GM12892 (cell line): ENCODE measurements around the gene SNX25.

ENCODE experiments used
- POLR2A ChIP-seq: IDR thresholded peaks from 2 replicates; pipeline ENCODE4 v1.6.1; 2011; ENCODE audit warnings: low read depth, low read length, control low read depth
- POLR2AphosphoS5 ChIP-seq: IDR thresholded peaks from 2 replicates; pipeline ENCODE4 v1.6.1; 2011; ENCODE audit warnings: low read depth, low read length, control low read depth
- TAF1 ChIP-seq: IDR thresholded peaks from 2 replicates; pipeline ENCODE4 v1.6.1; 2011; ENCODE audit warnings: low read depth, mild to moderate bottlenecking, control low read depth, low read length, borderline replicate concordance

DNA sequence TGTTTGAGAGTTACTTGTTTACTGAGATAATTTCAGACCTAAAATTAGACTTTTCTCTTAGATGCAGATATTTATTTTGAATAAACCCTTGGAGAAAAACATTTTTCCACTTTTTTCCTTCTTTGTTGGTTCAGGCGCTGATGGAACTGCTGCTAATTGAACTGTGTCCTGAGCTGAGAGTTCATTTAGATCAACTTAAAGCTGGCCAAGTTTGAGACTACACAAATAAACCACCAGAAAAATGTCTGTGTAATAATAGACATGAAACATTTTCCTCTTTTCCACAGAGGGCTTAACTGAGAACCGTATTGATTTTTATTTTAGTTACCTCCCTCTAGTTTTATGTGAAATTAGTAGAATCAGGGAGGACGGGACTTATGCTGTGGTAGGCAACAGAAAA is 153.9 kb downstream of the SNX25 start:
- no peak for TF ChIP-seq POLR2A
- no peak for TF ChIP-seq TAF1
- TF ChIP-seq POLR2AphosphoS5: no peak
